HepG2 (cell line): Measurements from ENCODE around the gene RHBDD3. TPM values are rescaled to one million over a fixed set of nuclear protein-coding genes. Genes with fewer than 3 reads are reported as not detected.
A peak's percentile ranks its signal among the peaks of the same experiment; 100 is the strongest.

Experiments
- ASH2L ChIP-seq: fragments of 300-600, 200-600 bp; sonication (generic); IDR thresholded peaks from 2 replicates; pipeline ENCODE4 v1.7.0; 2017; ENCODE audit warnings: low read depth, mild to moderate bottlenecking, moderate library complexity, mixed read lengths, low read length; ENCODE audit not compliant: insufficient read length
- ATF7-NPFF ChIP-seq: sonication (generic); formaldehyde crosslinking; IDR thresholded peaks from 2 replicates; pipeline ENCODE4 v1.8.1; 2023; ENCODE audit warnings: mild to moderate bottlenecking, low read depth, missing genetic modification reagents, moderate library complexity
- FUBP1 ChIP-seq: sonication (generic); formaldehyde crosslinking; IDR thresholded peaks from 2 replicates; pipeline ENCODE4 v1.5.1; 2020; ENCODE audit warnings: missing genetic modification reagents, mild to moderate bottlenecking, borderline replicate concordance
- HDAC1 ChIP-seq: sonication (generic); formaldehyde crosslinking; IDR thresholded peaks from 2 replicates; pipeline ENCODE4 v1.5.1; 2020; ENCODE audit warnings: mild to moderate bottlenecking, missing genetic modification reagents
- HMG20B ChIP-seq: conservative IDR thresholded peaks from 2 replicates; pipeline ENCODE4 v1.6.1; 2016; ENCODE audit warnings: missing genetic modification reagents, missing compliant biosample characterization
- HNRNPUL1 ChIP-seq: fragments of 200-400 bp; formaldehyde crosslinking; IDR thresholded peaks from 2 replicates; pipeline ENCODE4 v1.6.1; 2017; ENCODE audit warnings: low read depth, mild to moderate bottlenecking, low read length, moderate library complexity
- LCORL ChIP-seq, 2 experiments: fragments of 450-650 bp in 1 of 2; sonication (generic) in 1 of 2; formaldehyde crosslinking in 1 of 2; IDR thresholded peaks; 2 replicates each; pipeline versions ENCODE4 v1.5.0 to v1.6.1; 2017 to 2020; ENCODE audit warnings: antibody characterized with exemption in 1 of 2, missing genetic modification reagents in 1 of 2
- NFIB ChIP-seq: sonication (generic); formaldehyde crosslinking; IDR thresholded peaks from 2 replicates; pipeline ENCODE4 v1.9.0; 2021; ENCODE audit warnings: missing genetic modification reagents, mild to moderate bottlenecking, borderline replicate concordance
- ZFP62 ChIP-seq: sonication (generic); formaldehyde crosslinking; IDR thresholded peaks from 2 replicates; pipeline ENCODE4 v1.4.0; 2020; ENCODE audit warnings: missing genetic modification reagents
- ZNF224 ChIP-seq: sonication (generic); formaldehyde crosslinking; IDR thresholded peaks from 2 replicates; pipeline ENCODE4 v1.5.0; 2020; ENCODE audit warnings: mild to moderate bottlenecking, missing genetic modification reagents
- ZNF280B ChIP-seq: sonication (generic); formaldehyde crosslinking; IDR thresholded peaks from 2 replicates; pipeline ENCODE4 v1.5.0; 2020; ENCODE audit warnings: missing genetic modification reagents, mild to moderate bottlenecking, borderline replicate concordance
- ZNF329 ChIP-seq: sonication (generic); formaldehyde crosslinking; IDR thresholded peaks from 2 replicates; pipeline ENCODE4 v1.9.0; 2021; ENCODE audit warnings: low read depth, mild to moderate bottlenecking, missing genetic modification reagents
- ZNF510 ChIP-seq: sonication (generic); formaldehyde crosslinking; IDR thresholded peaks from 2 replicates; pipeline ENCODE4 v1.4.0; 2020; ENCODE audit warnings: low read depth, mild to moderate bottlenecking, missing genetic modification reagents
- ZNF710 ChIP-seq: sonication (generic); formaldehyde crosslinking; IDR thresholded peaks from 2 replicates; pipeline ENCODE4 v1.5.0; 2020; ENCODE audit warnings: mild to moderate bottlenecking, missing genetic modification reagents, borderline replicate concordance
- ZNF790 ChIP-seq: sonication (generic); formaldehyde crosslinking; IDR thresholded peaks from 2 replicates; pipeline ENCODE4 v1.8.0; 2022; ENCODE audit warnings: missing genetic modification reagents, mild to moderate bottlenecking, borderline replicate concordance
- ZNF816 ChIP-seq: sonication (generic); formaldehyde crosslinking; IDR thresholded peaks from 2 replicates; pipeline ENCODE4 v1.8.0; 2022; ENCODE audit warnings: missing genetic modification reagents, mild to moderate bottlenecking, borderline replicate concordance
- polyA plus RNA-seq, 8 experiments: library from polyadenylated mRNA; depleted of rRNA in 3 of 8; stranded (reverse) in 7 of 8; unstranded in 1 of 8; fragments of >200 nt; fragmentation: Illumina TruSeq in 4 of 8; extraction: Trizol in 4 of 8; gene quantifications; 2 replicates each; pipeline versions ENCODE4 v1.2.1 to v1.2.3, GENCODE V29; 2011 to 2016; ENCODE audit warnings: low read depth in 4 of 8, missing spikeins in 1 of 8, mixed read lengths in 1 of 8; ENCODE audit not compliant: insufficient read depth in 1 of 8
- total RNA-seq, 5 experiments: library from RNA; depleted of rRNA; stranded (reverse); fragments of >200 nt; fragmentation: Illumina TruSeq; extraction: Trizol; gene quantifications; 2 replicates each; pipeline ENCODE4 v1.2.3, GENCODE V29; 2016; ENCODE audit warnings: low read depth in 1 of 5
- TF ChIP-seq, protein P1 (sequence below): sonication (generic); formaldehyde crosslinking; IDR thresholded peaks from 2 replicates; pipeline ENCODE4 v1.5.0; 2020; ENCODE audit warnings: mild to moderate bottlenecking, missing genetic modification reagents
- TF ChIP-seq, protein P2 (sequence below), 2 experiments: fragments of 450-650 bp in 1 of 2; sonication (generic) in 1 of 2; formaldehyde crosslinking; IDR thresholded peaks; 2 replicates each; pipeline versions ENCODE4 v1.5.0 to v1.8.0; 2020 to 2022; ENCODE audit warnings: mild to moderate bottlenecking in 1 of 2, missing genetic modification reagents in 1 of 2
- TF ChIP-seq, protein P3 (sequence below): sonication (generic); formaldehyde crosslinking; IDR thresholded peaks from 2 replicates; pipeline ENCODE4 v1.4.0; 2020; ENCODE audit warnings: mild to moderate bottlenecking, missing genetic modification reagents

Gene RHBDD3
- total and polyA plus RNA-seq, 2 of the 13 experiments (the other 11 are each of a cell fraction or from before 2014, with no cell fraction given) = 12.1 to 26.7 TPM

DNA sequence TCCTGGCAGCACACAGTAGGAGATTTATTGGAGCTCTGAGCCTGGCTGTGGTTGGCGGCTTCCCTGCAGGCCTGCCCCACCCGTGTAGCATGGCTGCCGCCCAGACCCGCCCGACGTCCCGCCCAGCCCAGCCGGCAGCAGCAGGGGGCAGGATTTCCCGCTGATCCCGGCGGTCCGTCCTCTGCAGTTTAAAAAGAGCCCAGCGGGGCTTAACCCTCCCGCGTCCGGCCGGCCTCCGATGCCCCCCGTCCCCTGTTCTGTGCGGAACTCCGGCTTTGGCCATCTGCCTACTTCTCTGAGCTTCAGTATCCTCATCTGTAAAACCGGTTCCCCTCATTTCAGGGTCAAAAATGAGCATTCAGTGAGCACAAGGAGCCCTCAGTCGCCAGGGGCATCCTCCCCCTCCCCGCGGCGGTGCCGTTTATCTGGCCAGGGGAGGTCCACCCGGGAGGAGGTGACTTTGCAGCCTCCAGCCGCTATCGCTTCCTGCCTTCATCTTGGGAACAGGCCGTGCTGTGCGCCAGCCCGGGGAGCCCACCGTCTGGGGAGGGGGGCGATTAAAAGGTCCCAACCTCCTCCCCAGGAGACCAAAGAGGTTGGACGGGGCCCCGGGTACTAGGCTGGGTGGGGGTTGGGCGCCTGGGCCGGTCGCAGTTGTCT lies 38.5 kb upstream of the RHBDD3 start, which contains the start of gene GAS2L1 (continued):
- TF ChIP-seq ZNF710 (CRISPR knock-in tag) (peak; percentile 70), HNRNPUL1 (no peak), ZFP62 (no peak), NFIB (CRISPR knock-in tag) (no peak), ZNF224 (no peak), LCORL (IDR thresholded peaks at IDR 0.05) (no peak), LCORL (CRISPR knock-in tag; IDR thresholded peaks at IDR 0.05) (peak; percentile 76), ATF7-NPFF (0 out of 2 replicates have a peak, but pooled peaks have one; percentile 34), ZNF329 (no peak), ZNF280B (CRISPR knock-in tag) (no peak), ZNF510 (CRISPR knock-in tag) (no peak), ASH2L (peak; percentile 42), ZNF790 (no peak), FUBP1 (CRISPR knock-in tag) (no peak), ZNF816 (CRISPR knock-in tag) (no peak), HDAC1 (CRISPR knock-in tag) (peak; percentile 57), HMG20B (CRISPR knock-in tag) (no peak)
- TF ChIP-seq, protein P1, sequence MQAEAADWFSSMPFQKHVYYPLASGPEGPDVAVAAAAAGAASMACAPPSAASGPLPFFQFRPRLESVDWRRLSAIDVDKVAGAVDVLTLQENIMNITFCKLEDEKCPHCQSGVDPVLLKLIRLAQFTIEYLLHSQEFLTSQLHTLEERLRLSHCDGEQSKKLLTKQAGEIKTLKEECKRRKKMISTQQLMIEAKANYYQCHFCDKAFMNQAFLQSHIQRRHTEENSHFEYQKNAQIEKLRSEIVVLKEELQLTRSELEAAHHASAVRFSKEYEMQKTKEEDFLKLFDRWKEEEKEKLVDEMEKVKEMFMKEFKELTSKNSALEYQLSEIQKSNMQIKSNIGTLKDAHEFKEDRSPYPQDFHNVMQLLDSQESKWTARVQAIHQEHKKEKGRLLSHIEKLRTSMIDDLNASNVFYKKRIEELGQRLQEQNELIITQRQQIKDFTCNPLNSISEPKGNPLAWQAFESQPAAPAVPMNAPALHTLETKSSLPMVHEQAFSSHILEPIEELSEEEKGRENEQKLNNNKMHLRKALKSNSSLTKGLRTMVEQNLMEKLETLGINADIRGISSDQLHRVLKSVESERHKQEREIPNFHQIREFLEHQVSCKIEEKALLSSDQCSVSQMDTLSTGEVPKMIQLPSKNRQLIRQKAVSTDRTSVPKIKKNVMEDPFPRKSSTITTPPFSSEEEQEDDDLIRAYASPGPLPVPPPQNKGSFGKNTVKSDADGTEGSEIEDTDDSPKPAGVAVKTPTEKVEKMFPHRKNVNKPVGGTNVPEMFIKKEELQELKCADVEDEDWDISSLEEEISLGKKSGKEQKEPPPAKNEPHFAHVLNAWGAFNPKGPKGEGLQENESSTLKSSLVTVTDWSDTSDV (CRISPR knock-in tag) = no peak
- TF ChIP-seq, protein P2, sequence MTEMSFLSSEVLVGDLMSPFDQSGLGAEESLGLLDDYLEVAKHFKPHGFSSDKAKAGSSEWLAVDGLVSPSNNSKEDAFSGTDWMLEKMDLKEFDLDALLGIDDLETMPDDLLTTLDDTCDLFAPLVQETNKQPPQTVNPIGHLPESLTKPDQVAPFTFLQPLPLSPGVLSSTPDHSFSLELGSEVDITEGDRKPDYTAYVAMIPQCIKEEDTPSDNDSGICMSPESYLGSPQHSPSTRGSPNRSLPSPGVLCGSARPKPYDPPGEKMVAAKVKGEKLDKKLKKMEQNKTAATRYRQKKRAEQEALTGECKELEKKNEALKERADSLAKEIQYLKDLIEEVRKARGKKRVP (CRISPR knock-in tag; IDR thresholded peaks at IDR 0.05) = no peak
- TF ChIP-seq, protein P3, sequence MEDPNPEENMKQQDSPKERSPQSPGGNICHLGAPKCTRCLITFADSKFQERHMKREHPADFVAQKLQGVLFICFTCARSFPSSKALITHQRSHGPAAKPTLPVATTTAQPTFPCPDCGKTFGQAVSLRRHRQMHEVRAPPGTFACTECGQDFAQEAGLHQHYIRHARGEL (CRISPR knock-in tag) = no peak
